K562 (cell line): ENCODE data around the gene ESPN. TPM values are rescaled to one million over a fixed set of nuclear protein-coding genes. Genes with fewer than 3 reads are reported as not detected.
"Not testable (repeated sequence)": the region's sequence is repeated elsewhere in the genome, so short reads cannot be mapped to it uniquely, and the experiment has no call there.

Experiments
- ATAC-seq: fragments of 200-7000 bp; cut with Tn5 transposase; 3 replicates; pipeline ENCODE4 v1.9.1; 2020; ENCODE audit warnings: moderate library complexity
- BruUV-seq: library from RNA; stranded (reverse); fragments of 400-500 nt; replicated peaks from 2 replicates; lab custom pipeline; 2021; lab: Mats Ljungman, UMichigan
- CTCF ChIA-PET: fragments of 300-600 bp; formaldehyde crosslinking; extraction: SDS; loops from one replicate; lab custom pipeline; 2021; ENCODE audit warnings: low intra/inter-chr PET ratio; lab: Yijun Ruan, JAX
- POLR2A ChIA-PET: fragments of 300-600, 350-650 bp; sonication (Branson Sonifier 250); formaldehyde crosslinking; extraction: SDS; loops from one replicate; lab custom pipeline; 2021; ENCODE audit warnings: antibody characterized with exemption, inconsistent platforms; lab: Yijun Ruan, JAX
- DNase-seq, 4 experiments: peaks; one replicate each; pipeline versions ENCODE4 v3.0.0 to v3.0.0-alpha.2; 2011 to 2018; ENCODE audit warnings: low spot score in 3 of 4, mixed read lengths in 3 of 4; ENCODE audit errors: extremely low read depth in 1 of 4
- FAIRE-seq: peaks from 2 replicates; lab custom pipeline; 2011; peaks lifted over from hg19 to GRCh38; lab: Jason Lieb, UNC
- H2AFZ ChIP-seq: 2 replicates; pipeline ENCODE4 v1.6.0; 2011; ENCODE audit warnings: low read depth, low read length, control low read depth, inconsistent platforms
- H3K27ac ChIP-seq: fragments of 200-600 bp; 3 replicates; pipeline ENCODE4 v1.8.0; 2011; ENCODE audit warnings: low read depth, mild to moderate bottlenecking, control low read depth, inconsistent platforms, low read length, moderate library complexity, mixed read lengths; ENCODE audit errors: extremely low read depth
- H3K27me3 ChIP-seq, 2 experiments: fragments of 300-600 bp in 1 of 2; 2 replicates in 1 of 2; 3 replicates in 1 of 2; pipeline versions ENCODE4 v1.6.0 to v1.8.0; 2011; ENCODE audit warnings: inconsistent platforms in 2 of 2, low read length in 2 of 2, mild to moderate bottlenecking in 1 of 2, mixed read lengths in 1 of 2, moderate library complexity in 1 of 2; ENCODE audit not compliant: control insufficient read depth in 2 of 2, insufficient read depth in 2 of 2
- H3K36me3 ChIP-seq: fragments of 300-600 bp; 3 replicates; pipeline ENCODE4 v1.8.0; 2011; ENCODE audit warnings: mild to moderate bottlenecking, low read length, inconsistent platforms; ENCODE audit not compliant: control insufficient read depth, insufficient read depth
- H3K4me1 ChIP-seq, 2 experiments: fragments of 200-600 bp in 1 of 2; replicated peaks in 1 of 2; 2 replicates in 1 of 2; 3 replicates in 1 of 2; pipeline versions ENCODE4 v1.5.1 to v1.8.0; 2011; ENCODE audit warnings: inconsistent platforms in 2 of 2, low read length in 2 of 2, mild to moderate bottlenecking in 1 of 2, mixed read lengths in 1 of 2, moderate library complexity in 1 of 2; ENCODE audit not compliant: control insufficient read depth in 2 of 2, insufficient read depth in 2 of 2
- H3K4me2 ChIP-seq: 2 replicates; pipeline ENCODE4 v1.6.1; 2011; ENCODE audit warnings: low read length, control low read depth, inconsistent platforms, mixed read lengths; ENCODE audit not compliant: insufficient read depth
- H3K4me3 ChIP-seq: fragments of 200-600 bp; sonication (generic), shearing (Covaris generic); 2 replicates; pipeline ENCODE4 v1.5.1; 2016; ENCODE audit warnings: control low read depth, inconsistent platforms
- H3K79me2 ChIP-seq: fragments of 200-600 bp; 3 replicates; pipeline ENCODE4 v1.8.0; 2011; ENCODE audit warnings: low read length, inconsistent platforms; ENCODE audit not compliant: control insufficient read depth, insufficient read depth
- H3K9ac ChIP-seq, 2 experiments: 2 replicates each; pipeline versions ENCODE4 v1.6.0 to v1.6.1; 2011; ENCODE audit warnings: low read depth in 2 of 2, low read length in 2 of 2, control low read depth in 1 of 2, inconsistent platforms in 1 of 2, mild to moderate bottlenecking in 1 of 2, mixed read lengths in 1 of 2; ENCODE audit not compliant: insufficient read depth in 1 of 2
- H3K9me1 ChIP-seq: one replicate; pipeline ENCODE4 v1.6.0; 2011; ENCODE audit warnings: inconsistent platforms, mild to moderate bottlenecking, low read length, moderate library complexity; ENCODE audit not compliant: control insufficient read depth, insufficient read depth
- H3K9me3 ChIP-seq: replicated peaks from 2 replicates; pipeline ENCODE4 v1.5.1; 2011; ENCODE audit warnings: low read depth, low read length, inconsistent platforms; ENCODE audit not compliant: control insufficient read depth, insufficient read depth
- H4K20me1 ChIP-seq: replicated peaks from 2 replicates; pipeline ENCODE4 v1.6.1; 2011; ENCODE audit warnings: low read length, inconsistent platforms, mixed read lengths; ENCODE audit not compliant: control insufficient read depth, insufficient read depth
- C11orf30 ChIP-seq: fragments of 450-650 bp; IDR thresholded peaks from 2 replicates; pipeline ENCODE4 v1.6.1; 2016; ENCODE audit warnings: low read depth, mild to moderate bottlenecking
- FOXP1 ChIP-seq: sonication (generic); formaldehyde crosslinking; IDR thresholded peaks from 2 replicates; pipeline ENCODE4 v1.8.0; 2022; ENCODE audit warnings: mild to moderate bottlenecking, missing genetic modification reagents
- MCM5 ChIP-seq: fragments of 450-650 bp; IDR thresholded peaks from 2 replicates; pipeline ENCODE4 v1.6.1; 2016; ENCODE audit warnings: low read depth
- SREBF2 ChIP-seq: sonication (generic); formaldehyde crosslinking; IDR thresholded peaks from 2 replicates; pipeline ENCODE4 v1.4.0; 2020; ENCODE audit warnings: mild to moderate bottlenecking, missing genetic modification reagents
- WGBS: fragments of 100-300 bp; shearing (Covaris generic); methylation state at CpG from one replicate; pipeline ENCODE4 v1.1.6; 2016; ENCODE audit warnings: low coverage, mixed read lengths; ENCODE audit not compliant: insufficient coverage; ENCODE audit errors: missing lambda C conversion rate; 5-methylcytosine and 5-hydroxymethylcytosine counted together
- in situ Hi-C: fragments of 300-500 bp; cut with MboI; formaldehyde crosslinking; loops from 4 replicates; pipeline ENCODE4 v1.15.0; 2018; ENCODE audit warnings: inconsistent platforms, mixed read lengths
- intact Hi-C: fragments of 100-400 bp; cut with micrococcal nuclease; formaldehyde crosslinking; loops from 2 replicates; pipeline ENCODE4 v1.14.2; 2022
- polyA plus RNA-seq, 8 experiments: library from polyadenylated mRNA; depleted of rRNA in 4 of 8; stranded (reverse) in 5 of 8; unstranded in 3 of 8; fragments of >200 nt; fragmentation: Nextera tagmentation in 2 of 8; fragmentation: Illumina TruSeq in 1 of 8; extraction: Ambion mirVana in 2 of 8; extraction: Trizol in 1 of 8; gene quantifications; 2 replicates each; pipeline versions ENCODE4 v1.2.1 to v1.2.3, GENCODE V29; 2011 to 2014; ENCODE audit warnings: inconsistent platforms in 1 of 8, missing spikeins in 1 of 8
- total RNA-seq, 7 experiments: library from RNA; depleted of rRNA in 6 of 7; stranded (reverse); fragments of >200 nt in 6 of 7; fragmentation: Illumina TruSeq in 2 of 7; extraction: Trizol in 2 of 7; gene quantifications; 2 replicates each; pipeline versions ENCODE4 v1.2.1 to v1.2.3, GENCODE V29; 2011 to 2021; ENCODE audit warnings: low replicate concordance in 1 of 7
- TF ChIP-seq, protein P1 (sequence below), 2 experiments: fragments of 450-650 bp; IDR thresholded peaks; 2 replicates each; pipeline ENCODE4 v1.6.1; 2016

The ESPN gene
- total and polyA plus RNA-seq, 9 of the 15 experiments (the other 6 are each of a cell fraction or from before 2014, with no cell fraction given), result 0.07 to 1.2 (median 0.45) TPM; not detected in 3

DNA sequence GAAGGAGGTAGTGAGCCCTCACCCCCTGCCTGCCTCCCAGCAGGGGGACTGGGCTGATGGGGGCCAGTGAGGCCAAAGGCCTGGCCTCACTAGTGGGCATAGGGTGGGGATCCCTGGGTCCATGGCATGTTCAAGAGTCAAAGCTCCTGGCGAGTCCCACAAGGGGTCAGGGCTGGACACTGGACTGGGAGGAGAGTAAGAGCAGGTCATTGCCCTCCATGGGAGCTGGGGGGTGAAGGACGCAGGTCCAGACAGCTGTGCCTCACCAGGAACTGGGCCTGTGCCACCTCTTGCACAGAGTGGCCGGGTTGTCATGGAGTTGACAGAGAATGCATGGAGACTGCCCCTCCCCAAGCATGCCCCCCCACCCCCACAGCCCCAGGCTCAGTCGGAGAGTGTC is 21.4 kb downstream of the ESPN start:
- intact Hi-C loops, DNase-seq, H3K36me3 ChIP-seq, H3K27ac ChIP-seq, H3K4me3 ChIP-seq, CTCF ChIA-PET, H3K9ac ChIP-seq, H2AFZ ChIP-seq, H3K9me1 ChIP-seq, in situ Hi-C loops, ATAC-seq, BruUV-seq, H3K79me2 ChIP-seq, H3K9me3 ChIP-seq, FAIRE-seq, H3K4me2 ChIP-seq: not testable (repeated sequence)
- 5% methylated on average over 3 of the region's 4 CpGs for WGBS
- H4K20me1 ChIP-seq, result peaks cover 30% of the 10 kb centered on the region
- H3K27me3 ChIP-seq, result peaks cover 48 to 81% of the 10 kb centered on the region in 2 experiments; a peak in 4 of 5 replicates
- peaks cover 0 to 50% of the 10 kb centered on the region in 2 experiments; a peak in 2 of 5 replicates for H3K4me1 ChIP-seq
- POLR2A ChIA-PET, result interaction anchor here (0.7 to 1.4 kb wide), 2 partner anchors 11 to 439 kb away, joined by 3 to 4 read pairs; no protein-coding TSS in a partner anchor

- no peak overlapping the region for H2AFZ ChIP-seq
- DNase-seq, result no peak
- no peaks in the 10 kb centered on the region for H3K79me2 ChIP-seq
- POLR2A ChIA-PET, result interaction anchor here (1.4 kb wide), 1 partner anchor 11 kb away, joined by 4 read pairs; no protein-coding TSS in a partner anchor
- peaks cover 54 to 81% of the 10 kb centered on the region in 2 experiments; a peak in 4 of 5 replicates for H3K27me3 ChIP-seq
- no peaks in the 10 kb centered on the region for H3K9me3 ChIP-seq
- ATAC-seq, result no peak
- no peak overlapping the region for H3K27ac ChIP-seq
- intact Hi-C loops (no loop called here), in situ Hi-C loops (no loop called here)
- peak overlapping the region in 1 of 2 experiments; percentile 45; a peak in 1 of 4 replicates for H3K9ac ChIP-seq
- BruUV-seq, result no TSS peak
- CTCF ChIA-PET, result no interaction called here
- H3K36me3 ChIP-seq, result no peaks in the 10 kb centered on the region; the same call in 2 of the 3 replicates
- peaks cover 0 to 55% of the 10 kb centered on the region in 2 experiments; a peak in 2 of 5 replicates for H3K4me1 ChIP-seq
- WGBS, result 27% methylated on average over 4 of the region's 4 CpGs
- H3K9me1 ChIP-seq, result peaks cover 5% of the 10 kb centered on the region
- H4K20me1 ChIP-seq, result peaks cover 27% of the 10 kb centered on the region
- FAIRE-seq, result no peak
- no peak overlapping the region for H3K4me3 ChIP-seq
- no peak overlapping the region for H3K4me2 ChIP-seq
- TF ChIP-seq SREBF2 (CRISPR knock-in tag), result no peak
- TF ChIP-seq FOXP1 (CRISPR knock-in tag), result 0 out of 2 replicates have a peak, but pooled peaks have one; percentile 34
- no peak for TF ChIP-seq MCM5
- TF ChIP-seq C11orf30, result no peak
- TF ChIP-seq, protein P1, sequence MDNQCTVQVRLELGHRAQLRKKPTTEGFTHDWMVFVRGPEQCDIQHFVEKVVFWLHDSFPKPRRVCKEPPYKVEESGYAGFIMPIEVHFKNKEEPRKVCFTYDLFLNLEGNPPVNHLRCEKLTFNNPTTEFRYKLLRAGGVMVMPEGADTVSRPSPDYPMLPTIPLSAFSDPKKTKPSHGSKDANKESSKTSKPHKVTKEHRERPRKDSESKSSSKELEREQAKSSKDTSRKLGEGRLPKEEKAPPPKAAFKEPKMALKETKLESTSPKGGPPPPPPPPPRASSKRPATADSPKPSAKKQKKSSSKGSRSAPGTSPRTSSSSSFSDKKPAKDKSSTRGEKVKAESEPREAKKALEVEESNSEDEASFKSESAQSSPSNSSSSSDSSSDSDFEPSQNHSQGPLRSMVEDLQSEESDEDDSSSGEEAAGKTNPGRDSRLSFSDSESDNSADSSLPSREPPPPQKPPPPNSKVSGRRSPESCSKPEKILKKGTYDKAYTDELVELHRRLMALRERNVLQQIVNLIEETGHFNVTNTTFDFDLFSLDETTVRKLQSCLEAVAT (IDR thresholded peaks at IDR 0.05), result no peak
Measured at GRCh38 chr1:6446665-6447015, 22.1 kb downstream of the ESPN start.
